Right ventricle myocardium superior (tissue), 1 donor: ENCODE data around the gene CCDC183. TPM values are rescaled to one million over a fixed set of nuclear protein-coding genes. Genes with fewer than 3 reads are reported as not detected.
A peak's percentile ranks its signal among the peaks of the same experiment; 100 is the strongest.
"Not testable (repeated sequence)": the region's sequence is repeated elsewhere in the genome, so short reads cannot be mapped to it uniquely, and the experiment has no call there.

Source experiments
- ATAC-seq: fragments of 200-7000 bp; cut with Tn5 transposase; one replicate; pipeline ENCODE4 v1.9.1; 2020; ENCODE audit warnings: mild to moderate bottlenecking; ENCODE audit not compliant: poor library complexity
- DNase-seq: peaks from one replicate; pipeline ENCODE4 v3.0.0-alpha.2; 2020
- intact Hi-C: fragments of 100-400 bp; cut with DNase I; formaldehyde crosslinking; loops from one replicate; pipeline ENCODE4 v1.11.2; 2022
- total RNA-seq: library from RNA; stranded (reverse); fragmentation: NEBNext Ultra II Directional; extraction: Animal tissue kit (Norgen Biotek cat#: 25700); gene quantifications from one replicate; pipeline ENCODE4 v1.2.1, GENCODE V29; 2021
- donor health status: DM: no; HTN: yes; CAD: no; lungs with severe emphysema.

Gene CCDC183
- total RNA-seq, 1 donor from 2014 or later: 1.5 TPM

- intact Hi-C loops, DNase-seq: not testable (repeated sequence)
- ATAC-seq: peak; percentile 2
These were observed 45.7 kb downstream of the CCDC183 start for GRCh38 chr9:136841646-136842379.

GRCh38 chr9:136842380-136842948, 46.3 kb downstream of the CCDC183 start, which contains the start of gene AJM1:
TSS of gene AJM1 (plus strand) at chr9:136842478. CDS start at chr9:136844415, 1,937 bp downstream.
- ATAC-seq (peak; percentile 84), DNase-seq (peak; percentile 86)
- intact Hi-C loops: not testable (repeated sequence)

- intact Hi-C loops, DNase-seq, ATAC-seq: not testable (repeated sequence)
These were observed 47.1 kb downstream of the CCDC183 start for GRCh38 chr9:136843159-136843800.

GRCh38 chr9:136843801-136844740, 47.9 kb downstream of the CCDC183 start:
- ATAC-seq, intact Hi-C loops: not testable (repeated sequence)
- DNase-seq: peak; percentile 73

GRCh38 chr9:136844761-136845464, 48.8 kb downstream of the CCDC183 start:
- intact Hi-C loops: loop anchor here (5.0 kb wide), 1 partner anchor 97 kb away; the partner anchor contains the start of gene FBXW5
- ATAC-seq (no peak), DNase-seq (no peak)

GRCh38 chr9:136845465-136846260, 49.5 kb downstream of the CCDC183 start:
- intact Hi-C loops: loop anchor here (5.0 kb wide), 1 partner anchor 97 kb away; the partner anchor contains the start of gene FBXW5
- no peak for DNase-seq
- ATAC-seq: no peak

GRCh38 chr9:136846376-136847087, 50.4 kb downstream of the CCDC183 start:
- intact Hi-C loops: loop anchor here (5.0 kb wide), 1 partner anchor 96 kb away; the partner anchor contains the start of gene FBXW5
- DNase-seq (no peak), ATAC-seq (no peak)

GRCh38 chr9:136847088-136847825, 51.1 kb downstream of the CCDC183 start:
- DNase-seq: peak; percentile 81
- intact Hi-C loops: loop anchor here (5.0 kb wide), 1 partner anchor 95 kb away; the partner anchor contains the start of gene FBXW5
- ATAC-seq: peak; percentile 29

- ATAC-seq (peak; percentile 64), DNase-seq (peak; percentile 96)
- intact Hi-C loops: loop anchor here (5.0 kb wide), 1 partner anchor 94 kb away; the partner anchor contains the start of gene FBXW5
These were observed 51.8 kb downstream of the CCDC183 start for GRCh38 chr9:136847826-136848392.

GRCh38 chr9:136848393-136849037, 52.4 kb downstream of the CCDC183 start:
- ATAC-seq (peak; percentile 9), DNase-seq (peak; percentile 67)
- intact Hi-C loops: loop anchor here (5.0 kb wide), 1 partner anchor 94 kb away; the partner anchor contains the start of gene FBXW5

GRCh38 chr9:136849038-136849959, 53.2 kb downstream of the CCDC183 start, which contains the start of gene PHPT1:
TSS of gene PHPT1 (plus strand) at chr9:136849409. CDS start at chr9:136849431, 22 bp downstream.
- DNase-seq (peak; percentile 99), ATAC-seq (peak; percentile 83)
- intact Hi-C loops: loop anchor here (5.0 kb wide), 1 partner anchor 93 kb away; the partner anchor contains the start of gene FBXW5

GRCh38 chr9:136849960-136850865, 54.1 kb downstream of the CCDC183 start:
- intact Hi-C loops: loop anchor here (5.0 kb wide), 1 partner anchor 92 kb away; the partner anchor contains the start of gene FBXW5
- ATAC-seq: no peak
- no peak for DNase-seq
